Measurements from ENCODE around the gene LASP1.

DNA sequence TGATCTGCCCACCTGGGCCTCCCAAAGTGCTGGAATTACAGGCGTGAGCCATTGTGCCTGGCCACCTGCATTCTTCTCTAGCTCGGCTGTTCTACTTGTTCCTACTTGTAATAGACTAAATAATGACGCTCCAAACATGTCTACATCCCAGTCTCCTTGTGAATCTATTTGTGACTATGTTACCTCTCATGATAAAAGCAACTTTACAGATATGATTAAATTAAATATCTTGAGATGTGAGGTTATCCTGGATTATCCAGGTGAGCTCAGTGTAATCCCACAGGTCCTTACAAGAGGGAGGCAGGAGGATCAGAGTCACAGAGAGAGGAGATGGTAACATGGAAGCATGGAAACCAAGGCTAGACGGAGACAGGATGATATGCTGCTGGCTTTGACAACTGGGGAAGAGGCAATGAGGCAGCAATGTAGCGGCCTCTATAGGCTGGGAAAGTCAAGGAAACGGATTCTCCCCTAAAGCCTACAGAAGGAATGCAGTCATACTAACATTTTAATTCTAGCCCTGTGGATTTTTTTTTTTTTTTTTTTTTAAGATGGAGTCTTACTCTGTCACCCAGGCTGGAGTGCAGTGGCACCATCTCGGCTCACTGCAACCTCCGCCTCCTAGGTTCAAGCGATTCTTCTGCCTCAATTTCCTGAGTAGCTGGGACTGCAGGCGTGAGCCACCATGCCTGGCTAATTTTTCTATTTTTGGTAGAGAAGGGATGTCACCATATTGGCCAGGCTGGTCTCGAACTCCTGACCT lies 5.0 kb upstream of the LASP1 start:
- TF ChIP-seq, protein P1, sequence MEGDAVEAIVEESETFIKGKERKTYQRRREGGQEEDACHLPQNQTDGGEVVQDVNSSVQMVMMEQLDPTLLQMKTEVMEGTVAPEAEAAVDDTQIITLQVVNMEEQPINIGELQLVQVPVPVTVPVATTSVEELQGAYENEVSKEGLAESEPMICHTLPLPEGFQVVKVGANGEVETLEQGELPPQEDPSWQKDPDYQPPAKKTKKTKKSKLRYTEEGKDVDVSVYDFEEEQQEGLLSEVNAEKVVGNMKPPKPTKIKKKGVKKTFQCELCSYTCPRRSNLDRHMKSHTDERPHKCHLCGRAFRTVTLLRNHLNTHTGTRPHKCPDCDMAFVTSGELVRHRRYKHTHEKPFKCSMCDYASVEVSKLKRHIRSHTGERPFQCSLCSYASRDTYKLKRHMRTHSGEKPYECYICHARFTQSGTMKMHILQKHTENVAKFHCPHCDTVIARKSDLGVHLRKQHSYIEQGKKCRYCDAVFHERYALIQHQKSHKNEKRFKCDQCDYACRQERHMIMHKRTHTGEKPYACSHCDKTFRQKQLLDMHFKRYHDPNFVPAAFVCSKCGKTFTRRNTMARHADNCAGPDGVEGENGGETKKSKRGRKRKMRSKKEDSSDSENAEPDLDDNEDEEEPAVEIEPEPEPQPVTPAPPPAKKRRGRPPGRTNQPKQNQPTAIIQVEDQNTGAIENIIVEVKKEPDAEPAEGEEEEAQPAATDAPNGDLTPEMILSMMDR (optimal IDR thresholded peaks at IDR 0.05 in 1 of 3, IDR thresholded peaks at IDR 0.05 in 1 of 3, conservative IDR thresholded peaks at IDR 0.05 in 1 of 3; ENCODE audit: extremely low read depth in 1 of 3, insufficient read depth in 2 of 3, low read length in 3 of 3): peak; percentile 49 to 79 (median 75)
- TF ChIP-seq EZH2 (IDR thresholded peaks at IDR 0.05; ENCODE audit: low read length): no peak

Data from keratinocyte (primary cell).